RCC 7860 (cell line): ENCODE results near the gene YWHAG.
"Not testable (repeated sequence)": the region's sequence is repeated elsewhere in the genome, so short reads cannot be mapped to it uniquely, and the experiment has no call there.

Experiments used
- DNase-seq: peaks from one replicate; pipeline ENCODE4 v3.0.0-alpha.2; 2015; ENCODE audit warnings: low spot score
- FAIRE-seq: peaks from 2 replicates; lab custom pipeline; 2012; peaks lifted over from hg19 to GRCh38; lab: Jason Lieb, UNC

YWHAG gene

GRCh38 chr7:76351372-76351771 is 7.4 kb downstream of the YWHAG start:
- FAIRE-seq: no peak
- no peak for DNase-seq

GRCh38 chr7:76349313-76349885 is 9.4 kb downstream of the YWHAG start:
- FAIRE-seq: no peak
- no peak for DNase-seq

- DNase-seq: no peak
- FAIRE-seq: no peak
Observed at GRCh38 chr7:76347710-76348109, 11.1 kb downstream of the YWHAG start.

GRCh38 chr7:76346778-76347177 is 12.0 kb downstream of the YWHAG start:
- no peak for FAIRE-seq
- no peak for DNase-seq

- DNase-seq (no peak), FAIRE-seq (no peak)
Observed at GRCh38 chr7:76346097-76346496, 12.7 kb downstream of the YWHAG start.

- no peak for FAIRE-seq
- DNase-seq: no peak
Observed at GRCh38 chr7:76343931-76344321, 14.9 kb downstream of the YWHAG start.

GRCh38 chr7:76343294-76343930 is 15.4 kb downstream of the YWHAG start:
- FAIRE-seq: no peak

GRCh38 chr7:76342222-76342621 is 16.6 kb downstream of the YWHAG start:
- FAIRE-seq: no peak
- no peak for DNase-seq

More at GRCh38 chr7:76343294-76343930, 15.4 kb downstream of the YWHAG start:
- peak; percentile 47 for DNase-seq

GRCh38 chr7:76340617-76341131 is 18.1 kb downstream of the YWHAG start:
- DNase-seq (no peak), FAIRE-seq (no peak)

GRCh38 chr7:76338298-76339084 is 20.3 kb downstream of the YWHAG start:
- FAIRE-seq (no peak), DNase-seq (peak; percentile 16)

GRCh38 chr7:76337147-76337546 is 21.6 kb downstream of the YWHAG start:
- no peak for DNase-seq
- no peak for FAIRE-seq

GRCh38 chr7:76336094-76336493 is 22.7 kb downstream of the YWHAG start:
- DNase-seq: no peak
- FAIRE-seq: no peak

GRCh38 chr7:76335417-76335816 is 23.4 kb downstream of the YWHAG start:
- DNase-seq, FAIRE-seq: not testable (repeated sequence)

GRCh38 chr7:76334320-76334967 is 24.3 kb downstream of the YWHAG start:
- no peak for DNase-seq
- FAIRE-seq: no peak

GRCh38 chr7:76333511-76334101 is 25.2 kb downstream of the YWHAG start:
- FAIRE-seq (no peak), DNase-seq (no peak)

GRCh38 chr7:76332078-76332477 is 26.7 kb downstream of the YWHAG start:
- no peak for DNase-seq

GRCh38 chr7:76330673-76331072 is 28.1 kb downstream of the YWHAG start:
- no peak for FAIRE-seq
- no peak for DNase-seq

More at GRCh38 chr7:76332078-76332477, 26.7 kb downstream of the YWHAG start:
- FAIRE-seq: no peak

GRCh38 chr7:76330261-76330660 is 28.5 kb downstream of the YWHAG start:
- FAIRE-seq (no peak), DNase-seq (no peak)

GRCh38 chr7:76329479-76329878 is 29.3 kb downstream of the YWHAG start:
- DNase-seq: no peak

GRCh38 chr7:76328389-76328788 is 30.4 kb downstream of the YWHAG start:
- FAIRE-seq (no peak), DNase-seq (no peak)

More at GRCh38 chr7:76329479-76329878, 29.3 kb downstream of the YWHAG start:
- no peak for FAIRE-seq

GRCh38 chr7:76327610-76328009 is 31.2 kb downstream of the YWHAG start:
- FAIRE-seq (no peak), DNase-seq (no peak)
